ENCODE data around the gene SMPD3. TPM values are rescaled to one million over a fixed set of nuclear protein-coding genes. Genes with fewer than 3 reads are reported as not detected.

SMPD3 gene
- polyA plus RNA-seq, 1 experiment: 0.27 TPM

DNA sequence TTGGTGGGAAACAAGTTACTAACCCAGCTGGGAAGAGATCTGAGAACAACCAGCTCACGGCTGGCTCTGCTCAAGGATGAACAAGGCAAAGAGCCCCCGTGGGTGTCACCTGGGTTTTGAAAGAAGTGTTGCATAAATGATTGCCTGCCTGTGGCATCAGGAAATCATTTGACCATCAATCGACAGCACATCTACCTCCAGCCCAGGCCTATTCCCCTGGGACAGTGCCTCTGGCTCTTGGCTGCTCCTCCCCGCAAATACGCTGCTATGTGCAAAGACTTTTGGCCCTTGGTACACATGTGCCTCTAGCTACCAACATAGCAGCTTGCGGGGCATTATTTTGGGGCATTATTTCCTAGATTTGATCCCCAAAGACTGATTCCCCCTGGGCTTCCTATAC, 39.4 kb upstream of the SMPD3 start:
- POLR2A ChIA-PET: no interaction called here
- no peaks in the 10 kb centered on the region for H3K36me3 ChIP-seq (ENCODE audit: control insufficient read depth, insufficient read depth, low read length)
- no peaks in the 10 kb centered on the region; the same call in 1 of the 2 replicates for H3K27me3 ChIP-seq (ENCODE audit: control insufficient read depth, insufficient read depth, low read length)
- H3K4me3 ChIP-seq (ENCODE audit: low read depth, low read length): no peak overlapping the region
- CTCF ChIA-PET: interaction anchor here (0.6 to 2.7 kb wide), 5 partner anchors 14 to 41 kb away, joined by 3 to 7 read pairs (median 5); no protein-coding TSS in a partner anchor
- no peak for DNase-seq (ENCODE audit: low read depth)
- TF ChIP-seq, protein P1, sequence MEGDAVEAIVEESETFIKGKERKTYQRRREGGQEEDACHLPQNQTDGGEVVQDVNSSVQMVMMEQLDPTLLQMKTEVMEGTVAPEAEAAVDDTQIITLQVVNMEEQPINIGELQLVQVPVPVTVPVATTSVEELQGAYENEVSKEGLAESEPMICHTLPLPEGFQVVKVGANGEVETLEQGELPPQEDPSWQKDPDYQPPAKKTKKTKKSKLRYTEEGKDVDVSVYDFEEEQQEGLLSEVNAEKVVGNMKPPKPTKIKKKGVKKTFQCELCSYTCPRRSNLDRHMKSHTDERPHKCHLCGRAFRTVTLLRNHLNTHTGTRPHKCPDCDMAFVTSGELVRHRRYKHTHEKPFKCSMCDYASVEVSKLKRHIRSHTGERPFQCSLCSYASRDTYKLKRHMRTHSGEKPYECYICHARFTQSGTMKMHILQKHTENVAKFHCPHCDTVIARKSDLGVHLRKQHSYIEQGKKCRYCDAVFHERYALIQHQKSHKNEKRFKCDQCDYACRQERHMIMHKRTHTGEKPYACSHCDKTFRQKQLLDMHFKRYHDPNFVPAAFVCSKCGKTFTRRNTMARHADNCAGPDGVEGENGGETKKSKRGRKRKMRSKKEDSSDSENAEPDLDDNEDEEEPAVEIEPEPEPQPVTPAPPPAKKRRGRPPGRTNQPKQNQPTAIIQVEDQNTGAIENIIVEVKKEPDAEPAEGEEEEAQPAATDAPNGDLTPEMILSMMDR (IDR thresholded peaks at IDR 0.05; ENCODE audit: insufficient read depth, low read depth, low read length): no peak

DNA sequence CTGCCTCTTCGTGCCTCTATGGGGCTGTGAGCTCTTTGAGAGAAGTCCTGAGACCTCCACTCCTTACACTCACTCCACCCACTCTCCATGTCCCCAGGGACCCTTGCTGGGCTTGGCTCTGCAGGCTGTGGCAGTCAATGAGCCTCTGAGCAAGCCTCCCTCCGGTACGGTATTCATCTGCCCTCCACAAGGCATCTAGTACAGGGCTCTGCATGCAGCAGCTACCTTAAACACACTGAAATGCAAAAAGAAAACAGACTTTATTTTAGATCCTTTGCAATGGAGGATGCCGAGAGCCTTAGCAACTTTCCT, 38.9 kb upstream of the SMPD3 start:
- no peaks in the 10 kb centered on the region; the same call in 1 of the 2 replicates for H3K27me3 ChIP-seq (ENCODE audit: control insufficient read depth, insufficient read depth, low read length)
- DNase-seq (ENCODE audit: low read depth): no peak
- H3K36me3 ChIP-seq (ENCODE audit: control insufficient read depth, insufficient read depth, low read length): no peaks in the 10 kb centered on the region
- ChIA-PET POLR2A (no interaction called here), CTCF (interaction anchor here (0.8 to 2.7 kb wide), 4 partner anchors 14 to 41 kb away, joined by 3 to 7 read pairs (median 6); no protein-coding TSS in a partner anchor)
- no peak overlapping the region for H3K4me3 ChIP-seq (ENCODE audit: low read depth, low read length)
- TF ChIP-seq, protein P1 (IDR thresholded peaks at IDR 0.05; ENCODE audit: insufficient read depth, low read depth, low read length): no peak

DNA sequence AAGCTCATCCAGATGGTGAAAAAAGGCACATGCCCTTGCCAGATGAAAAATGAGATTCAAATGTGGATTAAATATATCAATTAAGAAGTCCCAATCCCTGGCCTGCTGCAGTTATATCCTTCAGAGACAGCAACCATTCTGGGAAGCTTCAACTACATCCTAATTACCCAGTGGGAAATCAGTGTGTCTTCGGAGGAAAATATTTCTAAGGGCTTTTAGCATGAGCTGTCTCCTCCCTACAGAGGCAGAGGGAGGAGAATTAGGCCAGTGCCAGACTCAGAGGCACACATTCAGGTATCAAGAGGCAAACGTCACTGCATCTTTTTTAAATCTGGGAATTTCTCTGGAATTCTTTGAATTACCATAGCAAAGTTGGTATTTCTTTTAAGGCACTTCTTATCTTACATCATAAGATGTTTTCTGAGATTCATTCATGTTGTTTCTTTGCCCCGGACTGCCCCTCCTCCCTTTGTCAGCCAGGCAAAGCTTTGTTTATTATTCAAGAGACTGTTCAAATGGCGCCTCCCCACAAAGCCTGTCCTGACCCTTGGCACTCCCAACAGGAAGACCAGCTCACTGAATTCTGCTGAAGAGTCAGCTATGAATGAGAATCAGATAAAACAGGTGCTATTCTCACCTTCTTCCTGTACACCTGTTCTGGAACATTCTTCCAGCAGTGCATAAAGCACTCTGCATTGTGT, 38.3 kb upstream of the SMPD3 start:
- no peaks in the 10 kb centered on the region; the same call in 1 of the 2 replicates for H3K27me3 ChIP-seq (ENCODE audit: control insufficient read depth, insufficient read depth, low read length)
- TF ChIP-seq, protein P1 (IDR thresholded peaks at IDR 0.05; ENCODE audit: insufficient read depth, low read depth, low read length): no peak
- no peak overlapping the region for H3K4me3 ChIP-seq (ENCODE audit: low read depth, low read length)
- no peak for DNase-seq (ENCODE audit: low read depth)
- CTCF ChIA-PET: interaction anchor here (0.6 to 2.7 kb wide), 2 partner anchors 42 to 85 kb away, joined by 3 to 7 read pairs; no protein-coding TSS in a partner anchor
- POLR2A ChIA-PET: no interaction called here
- no peaks in the 10 kb centered on the region for H3K36me3 ChIP-seq (ENCODE audit: control insufficient read depth, insufficient read depth, low read length)

DNA sequence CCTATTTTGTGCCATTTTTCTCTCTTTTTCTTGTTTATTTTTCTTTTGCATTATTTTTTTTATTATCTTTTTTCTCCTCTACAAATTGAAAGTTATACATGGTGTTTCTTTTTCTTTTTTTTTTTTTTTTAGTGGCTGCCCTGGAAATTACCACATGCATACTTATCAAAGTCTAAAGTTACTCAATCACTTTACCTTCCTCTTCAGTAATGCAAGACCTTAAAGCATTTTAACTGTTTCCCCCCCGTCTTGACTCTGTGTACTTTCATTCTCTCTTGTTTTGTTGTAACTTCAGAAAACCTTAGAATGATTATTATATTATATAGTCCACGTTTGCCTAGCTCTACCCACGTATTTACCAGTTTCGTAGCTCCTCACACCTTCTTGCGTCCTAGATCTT, 33.3 kb upstream of the SMPD3 start:
- no peak for DNase-seq (ENCODE audit: low read depth)
- TF ChIP-seq, protein P1 (IDR thresholded peaks at IDR 0.05; ENCODE audit: insufficient read depth, low read depth, low read length): no peak
- Histone ChIP-seq H3K27me3 (ENCODE audit: control insufficient read depth, insufficient read depth, low read length) (no peaks in the 10 kb centered on the region), H3K36me3 (ENCODE audit: control insufficient read depth, insufficient read depth, low read length) (no peaks in the 10 kb centered on the region), H3K4me3 (ENCODE audit: low read depth, low read length) (no peak overlapping the region)
- POLR2A ChIA-PET: no interaction called here
- CTCF ChIA-PET: interaction anchor here (3.5 kb wide), 1 partner anchor 29 kb away, joined by 18 read pairs; no protein-coding TSS in a partner anchor

DNA sequence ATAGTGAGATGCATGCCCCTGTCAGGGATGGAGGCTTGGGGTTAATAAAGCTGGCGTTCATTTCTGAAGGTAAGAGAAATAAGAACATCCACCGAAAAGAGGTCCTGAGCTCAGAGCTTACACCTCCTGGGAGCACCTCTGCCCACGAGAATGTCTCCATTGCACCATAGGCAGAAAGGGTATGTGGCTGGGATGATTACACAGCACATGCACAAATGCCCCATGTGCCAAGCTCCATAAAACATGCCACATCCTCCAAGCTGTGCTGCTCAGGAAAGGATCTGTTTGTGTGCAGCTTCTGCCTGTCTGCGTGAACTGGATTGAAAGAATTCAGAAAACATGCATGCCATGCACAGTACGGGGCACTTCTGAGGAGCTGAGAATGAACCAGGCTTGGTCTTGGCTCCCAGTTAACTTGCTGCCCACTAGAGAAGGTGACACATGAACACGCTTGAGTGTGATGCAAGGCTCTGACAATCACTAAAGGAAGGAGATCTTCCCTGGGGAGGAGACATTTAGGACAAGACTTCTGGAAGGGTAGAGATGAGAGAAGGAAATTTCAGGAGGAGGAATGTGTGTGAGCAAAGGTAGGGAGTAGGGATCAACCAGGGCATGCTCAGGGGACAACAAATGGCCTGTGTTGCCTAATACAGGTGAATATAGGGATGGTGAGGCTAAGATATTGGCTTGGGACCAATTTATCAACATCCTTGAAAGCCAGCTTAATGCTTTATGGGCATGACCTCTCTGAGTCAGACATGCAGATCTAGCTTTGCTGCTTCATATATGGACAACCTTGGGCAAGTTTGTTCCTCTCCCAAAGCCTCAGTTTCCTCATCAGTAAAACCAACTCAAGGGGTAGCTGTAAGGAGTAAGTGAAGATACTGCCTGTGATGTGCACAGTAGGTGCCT, 32.0 kb upstream of the SMPD3 start:
- CTCF ChIA-PET: interaction anchor here (1.0 to 3.5 kb wide), 5 partner anchors 9 to 85 kb away, joined by 3 to 18 read pairs (median 4); no protein-coding TSS in a partner anchor
- Histone ChIP-seq H3K4me3 (ENCODE audit: low read depth, low read length) (no peak overlapping the region), H3K36me3 (ENCODE audit: control insufficient read depth, insufficient read depth, low read length) (no peaks in the 10 kb centered on the region), H3K27me3 (ENCODE audit: control insufficient read depth, insufficient read depth, low read length) (no peaks in the 10 kb centered on the region)
- POLR2A ChIA-PET: no interaction called here
- no peak for DNase-seq (ENCODE audit: low read depth)
- TF ChIP-seq, protein P1 (IDR thresholded peaks at IDR 0.05; ENCODE audit: insufficient read depth, low read depth, low read length): no peak
